Adipocyte (in vitro differentiated cells): ENCODE results near the gene ISCA2.
"Not testable (repeated sequence)": the region's sequence is repeated elsewhere in the genome, so short reads cannot be mapped to it uniquely, and the experiment has no call there.

Source experiments
- DNase-seq: peaks from one replicate; pipeline ENCODE4 v3.0.0-alpha.2; 2015; ENCODE audit warnings: low read depth
- H3K27me3 ChIP-seq: replicated peaks from 2 replicates; pipeline ENCODE4 v1.7.0; 2013; ENCODE audit warnings: mild to moderate bottlenecking, low read length, moderate library complexity; ENCODE audit not compliant: control insufficient read depth, insufficient read depth
- H3K36me3 ChIP-seq: 2 replicates; pipeline ENCODE4 v1.7.0; 2013; ENCODE audit warnings: low read length, mild to moderate bottlenecking, moderate library complexity; ENCODE audit not compliant: control insufficient read depth, insufficient read depth, severe bottlenecking
- H3K4me1 ChIP-seq: 2 replicates; pipeline ENCODE4 v1.7.0; 2013; ENCODE audit warnings: mild to moderate bottlenecking, low read length, moderate library complexity; ENCODE audit not compliant: control insufficient read depth, insufficient read depth
- H3K4me3 ChIP-seq: 2 replicates; pipeline ENCODE4 v1.7.0; 2013; ENCODE audit warnings: mild to moderate bottlenecking, low read length, moderate library complexity
- H3K9ac ChIP-seq: 2 replicates; pipeline ENCODE4 v1.7.0; 2013; ENCODE audit warnings: mild to moderate bottlenecking, low read length, moderate library complexity
- H3K9me3 ChIP-seq: 2 replicates; pipeline ENCODE4 v1.7.0; 2013; ENCODE audit warnings: mild to moderate bottlenecking, low read length, moderate library complexity; ENCODE audit not compliant: control insufficient read depth

ISCA2 gene

DNA sequence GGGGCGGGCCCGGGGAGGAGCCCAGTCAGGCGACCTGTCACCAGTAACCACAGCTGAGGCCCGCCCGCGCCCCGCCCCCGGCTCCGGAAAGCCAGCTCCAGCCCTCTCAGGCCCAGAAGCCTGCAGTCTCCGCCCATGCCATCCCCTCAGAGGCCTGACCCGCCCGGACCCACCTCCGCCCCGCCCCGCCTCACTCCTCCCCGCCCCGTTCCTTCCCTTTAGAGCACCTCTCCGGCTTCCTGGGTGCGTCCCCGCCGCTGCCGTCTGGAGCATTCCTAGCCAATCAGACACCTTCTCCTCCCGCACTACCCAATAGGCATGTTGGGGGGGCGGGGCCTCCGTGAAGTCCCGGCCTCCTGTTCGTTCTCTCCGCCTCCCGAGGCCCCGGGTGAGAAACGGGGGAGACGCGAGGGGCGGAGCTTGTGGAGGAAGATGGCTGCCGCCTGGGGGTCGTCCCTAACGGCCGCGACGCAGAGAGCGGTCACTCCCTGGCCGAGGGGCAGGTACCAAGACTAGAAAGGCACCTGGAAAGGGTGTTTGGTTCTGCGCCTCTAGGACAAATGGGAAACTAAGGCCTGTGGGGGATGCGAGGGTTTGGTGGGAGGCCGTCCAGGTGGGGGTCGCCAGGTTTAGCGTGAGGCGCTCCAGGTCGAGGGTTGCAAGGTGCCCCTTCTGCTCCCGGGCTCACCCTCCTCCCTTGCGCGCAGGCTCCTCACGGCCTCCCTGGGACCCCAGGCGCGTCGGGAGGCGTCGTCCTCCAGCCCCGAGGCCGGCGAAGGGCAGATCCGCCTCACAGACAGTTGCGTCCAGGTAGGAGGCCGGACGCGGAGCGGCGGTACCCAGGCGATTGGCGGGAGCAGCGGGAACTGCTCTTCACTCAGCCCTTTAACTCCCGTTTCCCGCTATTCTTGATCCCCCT is at the start of gene ISCA2:
Gene ISCA2 (plus strand): TSS at position 423 of the 919 bp plus-strand sequence. CDS start 10 bp downstream, at position 433.
- H3K4me1 ChIP-seq: peaks cover 42% of the 10 kb centered on the region
- H3K36me3 ChIP-seq: no peaks in the 10 kb centered on the region
- H3K9me3 ChIP-seq: no peaks in the 10 kb centered on the region
- DNase-seq: peak; percentile 100
- no peaks in the 10 kb centered on the region for H3K27me3 ChIP-seq
- H3K9ac ChIP-seq: peak within 1 kb of the TSS; percentile 96
- H3K4me3 ChIP-seq: peak within 1 kb of the TSS; percentile 97

DNA sequence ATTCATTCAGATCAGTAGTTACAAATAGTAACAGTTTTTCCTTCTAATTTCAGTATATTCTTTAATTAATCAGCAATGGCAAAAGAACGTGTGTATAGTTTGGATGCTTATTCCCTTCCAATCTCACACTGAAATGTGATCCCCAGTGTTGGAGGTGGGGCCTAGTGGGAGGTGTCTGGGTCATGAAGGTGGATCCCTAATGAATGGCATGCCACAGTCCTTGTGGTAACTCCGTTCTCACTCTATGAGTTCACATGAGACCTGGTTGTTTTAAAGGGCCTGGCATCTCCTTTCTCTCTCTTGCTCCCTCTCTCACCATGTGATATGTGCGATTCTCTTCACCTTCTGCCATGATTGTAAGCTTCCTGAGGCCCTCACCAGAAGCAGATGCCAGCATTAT is 48.7 kb upstream of the ISCA2 start:
- no peaks in the 10 kb centered on the region for H3K4me1 ChIP-seq
- DNase-seq: no peak
- no peaks in the 10 kb centered on the region for H3K36me3 ChIP-seq
- H3K9me3 ChIP-seq: peaks cover 8% of the 10 kb centered on the region
- no peak overlapping the region for H3K4me3 ChIP-seq
- H3K27me3 ChIP-seq: peaks cover 16% of the 10 kb centered on the region
- no peak overlapping the region for H3K9ac ChIP-seq

- H3K4me3 ChIP-seq, DNase-seq, H3K9me3 ChIP-seq, H3K9ac ChIP-seq, H3K36me3 ChIP-seq, H3K4me1 ChIP-seq: not testable (repeated sequence)
- H3K27me3 ChIP-seq: peaks cover 11% of the 10 kb centered on the region
These were observed 39.2 kb upstream of the ISCA2 start for GRCh38 chr14:74454397-74454796.

GRCh38 chr14:74456684-74457564 is 36.6 kb upstream of the ISCA2 start:
- Histone ChIP-seq H3K36me3 (no peaks in the 10 kb centered on the region), H3K27me3 (peaks cover 11% of the 10 kb centered on the region)
- DNase-seq: no peak

GRCh38 chr14:74457565-74457895 is 36.0 kb upstream of the ISCA2 start:
- no peaks in the 10 kb centered on the region for H3K9me3 ChIP-seq
- peaks cover 11% of the 10 kb centered on the region for H3K27me3 ChIP-seq
- H3K4me3 ChIP-seq: no peak overlapping the region
- peaks cover 9% of the 10 kb centered on the region for H3K4me1 ChIP-seq
- H3K36me3 ChIP-seq: no peaks in the 10 kb centered on the region
- DNase-seq: no peak
- H3K9ac ChIP-seq: no peak overlapping the region

More at GRCh38 chr14:74456684-74457564, 36.6 kb upstream of the ISCA2 start:
- H3K9ac ChIP-seq: no peak overlapping the region
- no peaks in the 10 kb centered on the region for H3K9me3 ChIP-seq
- H3K4me1 ChIP-seq: peaks cover 14% of the 10 kb centered on the region
- H3K4me3 ChIP-seq: no peak overlapping the region

GRCh38 chr14:74459289-74459946 is 34.1 kb upstream of the ISCA2 start:
- Histone ChIP-seq H3K9ac (no peak overlapping the region), H3K4me1 (peaks cover 5% of the 10 kb centered on the region), H3K9me3 (no peaks in the 10 kb centered on the region), H3K27me3 (peaks cover 25% of the 10 kb centered on the region), H3K36me3 (no peaks in the 10 kb centered on the region), H3K4me3 (no peak overlapping the region)
- peak; percentile 79 for DNase-seq

DNA sequence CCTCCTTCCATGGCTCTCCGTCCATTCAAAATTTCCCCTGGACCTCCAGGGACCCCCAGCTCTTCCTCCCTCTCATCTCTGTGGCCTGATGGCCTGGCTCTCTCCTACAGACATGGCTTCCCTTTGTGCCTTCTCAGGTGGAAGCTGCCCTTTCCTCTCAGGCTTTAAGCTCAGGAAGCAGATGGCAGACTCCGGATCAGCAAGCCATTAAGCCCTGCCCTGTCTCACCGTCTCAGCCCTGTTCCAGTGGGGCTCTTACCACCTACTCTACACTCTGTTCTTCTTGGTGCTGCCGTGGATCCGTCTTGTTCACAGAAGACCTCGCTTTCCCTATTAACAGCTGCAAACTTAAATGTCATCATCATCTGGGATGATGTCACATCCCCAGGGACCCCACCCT is 33.6 kb upstream of the ISCA2 start:
- H3K9me3 ChIP-seq: no peaks in the 10 kb centered on the region

GRCh38 chr14:74462993-74463392 is 30.6 kb upstream of the ISCA2 start:
- DNase-seq: no peak
- H3K27me3 ChIP-seq: peaks cover 15% of the 10 kb centered on the region
- no peaks in the 10 kb centered on the region for H3K9me3 ChIP-seq

More for the DNA sequence above, 33.6 kb upstream of the ISCA2 start:
- Histone ChIP-seq H3K27me3 (peaks cover 25% of the 10 kb centered on the region), H3K4me3 (no peak overlapping the region), H3K36me3 (no peaks in the 10 kb centered on the region), H3K4me1 (peaks cover 5% of the 10 kb centered on the region), H3K9ac (no peak overlapping the region)
- DNase-seq: no peak

DNA sequence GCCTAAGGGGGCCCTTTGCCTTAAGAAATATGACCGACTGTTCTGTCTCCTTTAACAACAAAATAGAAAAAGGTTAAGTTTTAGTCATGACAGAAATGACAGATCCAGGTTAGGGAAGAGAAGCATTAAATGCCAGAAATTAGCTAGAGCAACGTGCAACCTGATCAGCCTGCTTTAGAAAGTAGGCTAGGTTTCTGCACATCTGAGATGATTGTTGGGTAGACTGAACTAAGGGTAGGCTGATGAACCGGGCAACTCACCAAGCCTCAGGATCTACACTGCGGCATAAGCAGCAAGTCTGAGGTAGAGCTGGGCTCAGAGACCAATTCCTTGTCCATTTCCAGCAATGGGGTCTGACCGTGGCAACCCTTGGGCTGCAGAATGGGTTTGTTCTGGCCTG is 29.9 kb upstream of the ISCA2 start:
- Histone ChIP-seq H3K4me1 (peaks cover 5% of the 10 kb centered on the region), H3K9ac (no peak overlapping the region), H3K27me3 (peaks cover 15% of the 10 kb centered on the region), H3K36me3 (no peaks in the 10 kb centered on the region), H3K4me3 (no peak overlapping the region), H3K9me3 (no peaks in the 10 kb centered on the region)
- no peak for DNase-seq

More at GRCh38 chr14:74462993-74463392, 30.6 kb upstream of the ISCA2 start:
- no peak overlapping the region for H3K4me3 ChIP-seq
- H3K9ac ChIP-seq: no peak overlapping the region
- H3K36me3 ChIP-seq: no peaks in the 10 kb centered on the region
- peaks cover 5% of the 10 kb centered on the region for H3K4me1 ChIP-seq

- peaks cover 15% of the 10 kb centered on the region for H3K27me3 ChIP-seq
- H3K9me3 ChIP-seq: no peaks in the 10 kb centered on the region
- peaks cover 8% of the 10 kb centered on the region for H3K4me1 ChIP-seq
These were observed 28.8 kb upstream of the ISCA2 start for GRCh38 chr14:74464785-74465184.

GRCh38 chr14:74465335-74465734 is 28.2 kb upstream of the ISCA2 start:
- no peaks in the 10 kb centered on the region for H3K36me3 ChIP-seq
- DNase-seq: no peak
- peaks cover 15% of the 10 kb centered on the region for H3K27me3 ChIP-seq
- no peaks in the 10 kb centered on the region for H3K9me3 ChIP-seq
- no peak overlapping the region for H3K4me3 ChIP-seq
- H3K9ac ChIP-seq: no peak overlapping the region
- peaks cover 10% of the 10 kb centered on the region for H3K4me1 ChIP-seq

More at GRCh38 chr14:74464785-74465184, 28.8 kb upstream of the ISCA2 start:
- no peak for DNase-seq
- H3K36me3 ChIP-seq: no peaks in the 10 kb centered on the region
- H3K9ac ChIP-seq: no peak overlapping the region
- H3K4me3 ChIP-seq: no peak overlapping the region
